Retinal pigment epithelial cell (primary cell): ENCODE measurements around the gene SGSM1.
A peak's percentile ranks its signal among the peaks of the same experiment; 100 is the strongest.
"Not testable (repeated sequence)": the region's sequence is repeated elsewhere in the genome, so short reads cannot be mapped to it uniquely, and the experiment has no call there.

Experiments used
- DNase-seq: peaks from one replicate; pipeline ENCODE4 v3.0.0-alpha.2; 2010; ENCODE audit warnings: low read depth
- H3K4me3 ChIP-seq: 2 replicates; pipeline ENCODE4 v1.5.1; 2011; ENCODE audit warnings: mild to moderate bottlenecking, low read length, control low read depth, moderate library complexity
- CTCF ChIP-seq: conservative IDR thresholded peaks from 2 replicates; pipeline ENCODE4 v1.5.1; 2011; ENCODE audit warnings: low read depth, low read length, control low read depth, inconsistent platforms

SGSM1 gene

GRCh38 chr22:24830205-24830979, 24.4 kb downstream of the SGSM1 start:
- H3K4me3 ChIP-seq: no peak overlapping the region
- no peak for TF ChIP-seq CTCF
- DNase-seq: no peak

- TF ChIP-seq CTCF: no peak
- DNase-seq: no peak
- no peak overlapping the region for H3K4me3 ChIP-seq
Observed at GRCh38 chr22:24831687-24832086, 25.7 kb downstream of the SGSM1 start.

- TF ChIP-seq CTCF: no peak
- H3K4me3 ChIP-seq: no peak overlapping the region
- no peak for DNase-seq
Observed at GRCh38 chr22:24833881-24834495, 28.0 kb downstream of the SGSM1 start.

GRCh38 chr22:24834845-24835570, 29.0 kb downstream of the SGSM1 start:
- TF ChIP-seq CTCF: peak; percentile 36
- no peak for DNase-seq
- no peak overlapping the region for H3K4me3 ChIP-seq

- no peak for DNase-seq
- H3K4me3 ChIP-seq: no peak overlapping the region
- no peak for TF ChIP-seq CTCF
Observed at GRCh38 chr22:24836282-24836681, 30.3 kb downstream of the SGSM1 start.

GRCh38 chr22:24837517-24837916, 31.5 kb downstream of the SGSM1 start:
- not testable (repeated sequence) for H3K4me3 ChIP-seq, DNase-seq
- peak; percentile 33 for TF ChIP-seq CTCF
